HG03097 (cell line): ENCODE measurements around the gene FDPS.

Experiments used
- ATAC-seq: cut with Tn5 transposase; IDR thresholded peaks from one replicate; pipeline ENCODE4 v1.9.1; 2021; ENCODE audit not compliant: unreplicated experiment, low FRiP score

Gene FDPS

GRCh38 chr1:155342842-155343241, 34.2 kb downstream of the FDPS start:
- no peak for ATAC-seq

- ATAC-seq: no peak
These were observed 44.0 kb downstream of the FDPS start for GRCh38 chr1:155352631-155353030.

- ATAC-seq: no peak
These were observed 51.4 kb downstream of the FDPS start for GRCh38 chr1:155360051-155360450.
